Panc1 (cell line): Measurements from ENCODE around the gene MAPKAPK3. TPM values are rescaled to one million over a fixed set of nuclear protein-coding genes. Genes with fewer than 3 reads are reported as not detected.

Experiments used
- ATAC-seq: fragments of 200-7000 bp; cut with Tn5 transposase; 2 replicates; pipeline ENCODE4 v1.9.1; 2020; ENCODE audit warnings: mild to moderate bottlenecking, moderate library complexity
- BruUV-seq: library from RNA; stranded (reverse); fragments of 400-500 nt; replicated peaks from 2 replicates; lab custom pipeline; 2021; lab: Mats Ljungman, UMichigan
- CTCF ChIA-PET: fragments of 300-600 bp; sonication (Branson Sonifier 250); formaldehyde crosslinking; loops from one replicate; lab custom pipeline; 2022; ENCODE audit warnings: antibody characterized with exemption; lab: Charles Lee
- POLR2A ChIA-PET: fragments of 300-600 bp; sonication (Branson Sonifier 250); formaldehyde crosslinking; loops from one replicate; lab custom pipeline; 2022; ENCODE audit warnings: antibody characterized with exemption; lab: Charles Lee
- DNase-seq: peaks from one replicate; pipeline ENCODE4 v3.0.0-alpha.2; 2010; ENCODE audit warnings: low read depth, low spot score
- H3K27ac ChIP-seq: 2 replicates; pipeline ENCODE4 v1.5.1; 2011; ENCODE audit warnings: mild to moderate bottlenecking, low read length, inconsistent platforms
- H3K27me3 ChIP-seq: fragments of 200-500 bp; sonication (Bioruptor generic); 2 replicates; pipeline ENCODE4 v1.6.0; 2014; ENCODE audit warnings: low read length, inconsistent platforms; ENCODE audit not compliant: control insufficient read depth, insufficient read depth
- H3K36me3 ChIP-seq: fragments of 200-500 bp; sonication (Bioruptor generic); 2 replicates; pipeline ENCODE4 v1.5.1; 2014; ENCODE audit warnings: inconsistent platforms, mild to moderate bottlenecking, low read length, moderate library complexity; ENCODE audit not compliant: control insufficient read depth, insufficient read depth
- H3K4me1 ChIP-seq: 2 replicates; pipeline ENCODE4 v1.5.1; 2011; ENCODE audit warnings: inconsistent platforms, mild to moderate bottlenecking, low read length, moderate library complexity; ENCODE audit not compliant: control insufficient read depth, insufficient read depth
- H3K4me3 ChIP-seq, 2 experiments: 2 replicates each; pipeline ENCODE4 v1.5.1; 2011 to 2012; ENCODE audit warnings: low read depth in 2 of 2, low read length in 2 of 2, mild to moderate bottlenecking in 2 of 2, inconsistent platforms in 1 of 2, moderate library complexity in 1 of 2
- H3K9me3 ChIP-seq: fragments of 200-500 bp; sonication (Bioruptor generic); 2 replicates; pipeline ENCODE4 v1.5.1; 2014; ENCODE audit warnings: low read depth, mild to moderate bottlenecking, inconsistent platforms, low read length, moderate library complexity; ENCODE audit not compliant: control insufficient read depth, insufficient read depth
- POLR2AphosphoS5 ChIP-seq: IDR thresholded peaks from 2 replicates; pipeline ENCODE4 v1.6.1; 2012; ENCODE audit warnings: mild to moderate bottlenecking, low read depth, low read length, moderate library complexity
- SIN3A ChIP-seq: IDR thresholded peaks from 2 replicates; pipeline ENCODE4 v1.6.1; 2012; ENCODE audit warnings: low read depth, mild to moderate bottlenecking, low read length, moderate library complexity, borderline replicate concordance; ENCODE audit not compliant: insufficient read depth
- TCF7L2 ChIP-seq: IDR thresholded peaks from 2 replicates; pipeline ENCODE4 v1.6.1; 2011; ENCODE audit warnings: mild to moderate bottlenecking, low read depth, low read length, inconsistent platforms
- in situ Hi-C: cut with HindIII; loops from 2 replicates; pipeline ENCODE4 v1.10.0; 2016; ENCODE audit warnings: low sequenced_read_pairs, low pct_unique_long_range_greater_than_20kb
- intact Hi-C: fragments of 100-400 bp; cut with micrococcal nuclease; formaldehyde crosslinking; loops from one replicate; pipeline ENCODE4 v1.10.0; 2022; ENCODE audit not compliant: unreplicated experiment
- total RNA-seq: library from RNA; stranded (reverse); gene quantifications from one replicate; pipeline ENCODE4 v1.2.1, GENCODE V29; 2021; ENCODE audit not compliant: unreplicated experiment
- TF ChIP-seq, protein P1 (sequence below): fragments of 450-650 bp; IDR thresholded peaks from 2 replicates; pipeline ENCODE4 v1.5.1; 2017; ENCODE audit warnings: mild to moderate bottlenecking
- TF ChIP-seq, protein P2 (sequence below), 2 experiments: IDR thresholded peaks; 2 replicates each; pipeline ENCODE4 v1.6.1; 2011 to 2012; ENCODE audit warnings: low read depth in 2 of 2, control low read depth in 1 of 2, low read length in 1 of 2, mild to moderate bottlenecking in 1 of 2, moderate library complexity in 1 of 2; ENCODE audit not compliant: insufficient read depth in 1 of 2

Gene MAPKAPK3
- total RNA-seq, 1 experiment from 2014 or later, result 14.8 TPM

DNA sequence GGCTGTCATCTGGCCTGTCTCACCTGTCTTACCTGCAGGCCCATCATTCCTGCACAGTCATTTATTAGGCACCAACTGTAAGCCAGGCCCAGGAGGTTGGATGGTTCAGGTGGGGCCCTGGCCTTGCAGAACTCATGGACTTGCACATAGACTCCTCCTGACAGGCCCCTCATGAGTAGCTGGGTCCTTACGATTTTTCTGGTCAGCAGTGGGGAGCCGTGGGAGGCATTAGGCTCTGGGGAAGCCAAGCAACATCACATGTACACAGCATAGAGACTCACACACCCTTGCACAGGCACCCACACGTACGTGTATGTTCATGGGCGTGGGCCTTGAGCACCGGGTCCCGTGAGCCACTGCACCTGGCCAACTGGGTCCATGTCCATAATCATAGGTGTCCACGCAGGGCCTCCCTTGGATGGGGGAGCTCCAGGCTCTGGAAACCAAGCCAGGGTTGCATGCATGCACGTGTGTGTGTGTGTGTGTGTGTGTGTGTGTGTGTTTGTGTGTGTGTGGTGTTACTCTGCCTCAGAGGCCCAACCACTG is 25.7 kb upstream of the MAPKAPK3 start:
- BruUV-seq, result no TSS peak
- in situ Hi-C loops, result no loop called here

DNA sequence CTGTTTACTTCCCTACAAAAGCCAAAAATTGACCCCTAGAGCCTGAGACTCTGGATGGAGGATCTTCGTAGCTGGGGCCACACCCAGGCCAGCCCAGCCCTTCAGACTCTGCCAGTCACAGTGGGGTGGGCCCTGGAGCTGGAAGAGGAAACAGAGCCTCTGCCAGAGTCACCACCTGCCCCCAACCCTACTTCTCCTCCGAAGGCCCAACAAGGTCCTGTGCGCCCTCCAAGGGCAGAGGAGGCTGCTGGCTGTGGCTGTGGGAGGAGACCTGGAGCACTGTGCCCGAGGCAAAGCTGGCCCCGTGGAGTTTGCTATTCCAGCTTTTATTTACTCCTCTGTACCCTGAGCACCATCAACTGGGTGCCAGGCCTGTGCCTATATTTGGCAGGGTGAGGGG is 24.4 kb upstream of the MAPKAPK3 start:
- no peak overlapping the region for H3K27ac ChIP-seq
- intact Hi-C loops, result no loop called here
- no TSS peak for BruUV-seq
- H3K27me3 ChIP-seq, result no peaks in the 10 kb centered on the region
- no peak overlapping the region for H3K4me3 ChIP-seq
- DNase-seq (no peak), ATAC-seq (peak; percentile 17; the same call in 1 of the 2 replicates)
- no peaks in the 10 kb centered on the region for H3K4me1 ChIP-seq
- no peaks in the 10 kb centered on the region for H3K36me3 ChIP-seq
- TF ChIP-seq TCF7L2, result no peak
- TF ChIP-seq POLR2AphosphoS5, result no peak
- TF ChIP-seq SIN3A, result no peak
- TF ChIP-seq, protein P1, sequence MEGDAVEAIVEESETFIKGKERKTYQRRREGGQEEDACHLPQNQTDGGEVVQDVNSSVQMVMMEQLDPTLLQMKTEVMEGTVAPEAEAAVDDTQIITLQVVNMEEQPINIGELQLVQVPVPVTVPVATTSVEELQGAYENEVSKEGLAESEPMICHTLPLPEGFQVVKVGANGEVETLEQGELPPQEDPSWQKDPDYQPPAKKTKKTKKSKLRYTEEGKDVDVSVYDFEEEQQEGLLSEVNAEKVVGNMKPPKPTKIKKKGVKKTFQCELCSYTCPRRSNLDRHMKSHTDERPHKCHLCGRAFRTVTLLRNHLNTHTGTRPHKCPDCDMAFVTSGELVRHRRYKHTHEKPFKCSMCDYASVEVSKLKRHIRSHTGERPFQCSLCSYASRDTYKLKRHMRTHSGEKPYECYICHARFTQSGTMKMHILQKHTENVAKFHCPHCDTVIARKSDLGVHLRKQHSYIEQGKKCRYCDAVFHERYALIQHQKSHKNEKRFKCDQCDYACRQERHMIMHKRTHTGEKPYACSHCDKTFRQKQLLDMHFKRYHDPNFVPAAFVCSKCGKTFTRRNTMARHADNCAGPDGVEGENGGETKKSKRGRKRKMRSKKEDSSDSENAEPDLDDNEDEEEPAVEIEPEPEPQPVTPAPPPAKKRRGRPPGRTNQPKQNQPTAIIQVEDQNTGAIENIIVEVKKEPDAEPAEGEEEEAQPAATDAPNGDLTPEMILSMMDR, result no peak
- TF ChIP-seq, protein P2, sequence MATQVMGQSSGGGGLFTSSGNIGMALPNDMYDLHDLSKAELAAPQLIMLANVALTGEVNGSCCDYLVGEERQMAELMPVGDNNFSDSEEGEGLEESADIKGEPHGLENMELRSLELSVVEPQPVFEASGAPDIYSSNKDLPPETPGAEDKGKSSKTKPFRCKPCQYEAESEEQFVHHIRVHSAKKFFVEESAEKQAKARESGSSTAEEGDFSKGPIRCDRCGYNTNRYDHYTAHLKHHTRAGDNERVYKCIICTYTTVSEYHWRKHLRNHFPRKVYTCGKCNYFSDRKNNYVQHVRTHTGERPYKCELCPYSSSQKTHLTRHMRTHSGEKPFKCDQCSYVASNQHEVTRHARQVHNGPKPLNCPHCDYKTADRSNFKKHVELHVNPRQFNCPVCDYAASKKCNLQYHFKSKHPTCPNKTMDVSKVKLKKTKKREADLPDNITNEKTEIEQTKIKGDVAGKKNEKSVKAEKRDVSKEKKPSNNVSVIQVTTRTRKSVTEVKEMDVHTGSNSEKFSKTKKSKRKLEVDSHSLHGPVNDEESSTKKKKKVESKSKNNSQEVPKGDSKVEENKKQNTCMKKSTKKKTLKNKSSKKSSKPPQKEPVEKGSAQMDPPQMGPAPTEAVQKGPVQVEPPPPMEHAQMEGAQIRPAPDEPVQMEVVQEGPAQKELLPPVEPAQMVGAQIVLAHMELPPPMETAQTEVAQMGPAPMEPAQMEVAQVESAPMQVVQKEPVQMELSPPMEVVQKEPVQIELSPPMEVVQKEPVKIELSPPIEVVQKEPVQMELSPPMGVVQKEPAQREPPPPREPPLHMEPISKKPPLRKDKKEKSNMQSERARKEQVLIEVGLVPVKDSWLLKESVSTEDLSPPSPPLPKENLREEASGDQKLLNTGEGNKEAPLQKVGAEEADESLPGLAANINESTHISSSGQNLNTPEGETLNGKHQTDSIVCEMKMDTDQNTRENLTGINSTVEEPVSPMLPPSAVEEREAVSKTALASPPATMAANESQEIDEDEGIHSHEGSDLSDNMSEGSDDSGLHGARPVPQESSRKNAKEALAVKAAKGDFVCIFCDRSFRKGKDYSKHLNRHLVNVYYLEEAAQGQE (IDR thresholded peaks at IDR 0.05; ENCODE audit: insufficient read depth in 1 of 2, low read depth in 2 of 2, low read length in 1 of 2), result no peak
- in situ Hi-C loops, result no loop called here
- H3K9me3 ChIP-seq, result no peaks in the 10 kb centered on the region
- POLR2A ChIA-PET, result no interaction called here
- CTCF ChIA-PET, result no interaction called here

More for the DNA sequence above, 25.7 kb upstream of the MAPKAPK3 start:
- Histone ChIP-seq H3K36me3 (no peaks in the 10 kb centered on the region), H3K4me1 (no peaks in the 10 kb centered on the region), H3K27me3 (no peaks in the 10 kb centered on the region), H3K9me3 (no peaks in the 10 kb centered on the region), H3K27ac (no peak overlapping the region), H3K4me3 (no peak overlapping the region)
- TF ChIP-seq, protein P1, result no peak
- TF ChIP-seq SIN3A, result no peak
- TF ChIP-seq POLR2AphosphoS5, result no peak
- TF ChIP-seq TCF7L2, result no peak
- TF ChIP-seq, protein P2 (IDR thresholded peaks at IDR 0.05; ENCODE audit: insufficient read depth in 1 of 2, low read depth in 2 of 2, low read length in 1 of 2), result no peak
- POLR2A ChIA-PET, result no interaction called here
- intact Hi-C loops, result no loop called here
- CTCF ChIA-PET, result no interaction called here
- ATAC-seq (no peak), DNase-seq (no peak)
